HepG2 (cell line): ENCODE data around the gene KANSL3. TPM values are rescaled to one million over a fixed set of nuclear protein-coding genes. Genes with fewer than 3 reads are reported as not detected.

Experiments used
- GATA4 ChIP-seq: sonication (generic); IDR thresholded peaks from 2 replicates; pipeline ENCODE4 v1.6.1; 2016; ENCODE audit warnings: antibody characterized with exemption, low read depth, borderline replicate concordance
- HINFP ChIP-seq: sonication (generic); formaldehyde crosslinking; IDR thresholded peaks from 2 replicates; pipeline ENCODE4 v1.4.0; 2020; ENCODE audit warnings: low read depth, mild to moderate bottlenecking, missing genetic modification reagents
- KLF16 ChIP-seq, 2 experiments: sonication (generic) in 1 of 2; formaldehyde crosslinking in 1 of 2; IDR thresholded peaks; 2 replicates each; pipeline versions ENCODE4 v1.6.1 to v1.8.0; 2016 to 2023; ENCODE audit warnings: missing genetic modification reagents in 2 of 2, missing compliant biosample characterization in 1 of 2
- KMT2A ChIP-seq: sonication (generic); formaldehyde crosslinking; IDR thresholded peaks from 2 replicates; pipeline ENCODE4 v1.4.0; 2020; ENCODE audit warnings: missing genetic modification reagents
- MZF1 ChIP-seq: sonication (generic); formaldehyde crosslinking; IDR thresholded peaks from 2 replicates; pipeline ENCODE4 v1.8.1; 2023; ENCODE audit warnings: mild to moderate bottlenecking, missing genetic modification reagents, borderline replicate concordance
- RARA ChIP-seq: IDR thresholded peaks from 2 replicates; pipeline ENCODE4 v1.6.1; 2016; ENCODE audit warnings: missing genetic modification reagents, missing compliant biosample characterization
- TRAFD1 ChIP-seq: sonication (generic); formaldehyde crosslinking; IDR thresholded peaks from 2 replicates; pipeline ENCODE4 v1.5.1; 2020; ENCODE audit warnings: missing genetic modification reagents, mild to moderate bottlenecking, borderline replicate concordance
- ZNF569 ChIP-seq: sonication (generic); formaldehyde crosslinking; IDR thresholded peaks from 2 replicates; pipeline ENCODE4 v1.5.0; 2020; ENCODE audit warnings: mild to moderate bottlenecking, missing genetic modification reagents, moderate library complexity, borderline replicate concordance
- ZNF678 ChIP-seq: sonication (generic); formaldehyde crosslinking; IDR thresholded peaks from 2 replicates; pipeline ENCODE4 v1.4.0; 2020; ENCODE audit warnings: mild to moderate bottlenecking, missing genetic modification reagents
- ZNF790 ChIP-seq: sonication (generic); formaldehyde crosslinking; IDR thresholded peaks from 2 replicates; pipeline ENCODE4 v1.8.0; 2022; ENCODE audit warnings: missing genetic modification reagents, mild to moderate bottlenecking, borderline replicate concordance
- polyA plus RNA-seq, 8 experiments: library from polyadenylated mRNA; depleted of rRNA in 3 of 8; stranded (reverse) in 7 of 8; unstranded in 1 of 8; fragments of >200 nt; fragmentation: Illumina TruSeq in 4 of 8; extraction: Trizol in 4 of 8; gene quantifications; 2 replicates each; pipeline versions ENCODE4 v1.2.1 to v1.2.3, GENCODE V29; 2011 to 2016; ENCODE audit warnings: low read depth in 4 of 8, missing spikeins in 1 of 8, mixed read lengths in 1 of 8; ENCODE audit not compliant: insufficient read depth in 1 of 8
- total RNA-seq, 5 experiments: library from RNA; depleted of rRNA; stranded (reverse); fragments of >200 nt; fragmentation: Illumina TruSeq; extraction: Trizol; gene quantifications; 2 replicates each; pipeline ENCODE4 v1.2.3, GENCODE V29; 2016; ENCODE audit warnings: low read depth in 1 of 5
- TF ChIP-seq, protein P1 (sequence below): sonication (generic); formaldehyde crosslinking; conservative IDR thresholded peaks from 2 replicates; pipeline ENCODE4 v1.4.0; 2020; ENCODE audit warnings: missing genetic modification reagents
- TF ChIP-seq, protein P2 (sequence below): IDR thresholded peaks from 2 replicates; pipeline ENCODE4 v1.6.1; 2012; ENCODE audit warnings: inconsistent platforms

KANSL3 gene
- total and polyA plus RNA-seq, 2 of the 13 experiments (the other 11 are each of a cell fraction or from before 2014, with no cell fraction given), result 20.8 to 37.3 TPM

- TF ChIP-seq TRAFD1 (CRISPR knock-in tag) (no peak), HINFP (CRISPR knock-in tag) (peak; percentile 61; the same call in 1 of the 2 replicates), ZNF569 (no peak), RARA (peak; percentile 97), MZF1 (CRISPR knock-in tag) (no peak), KMT2A (CRISPR knock-in tag) (peak; percentile 72; the same call in 1 of the 2 replicates), ZNF790 (CRISPR knock-in tag) (no peak), ZNF678 (CRISPR knock-in tag) (0 out of 2 replicates have a peak, but pooled peaks have one; percentile 24), KLF16 (CRISPR knock-in tag; IDR thresholded peaks at IDR 0.05) (peak in 1 of 2 experiments; percentile 89; a peak in 2 of 4 replicates), GATA4 (no peak)
- TF ChIP-seq, protein P1, sequence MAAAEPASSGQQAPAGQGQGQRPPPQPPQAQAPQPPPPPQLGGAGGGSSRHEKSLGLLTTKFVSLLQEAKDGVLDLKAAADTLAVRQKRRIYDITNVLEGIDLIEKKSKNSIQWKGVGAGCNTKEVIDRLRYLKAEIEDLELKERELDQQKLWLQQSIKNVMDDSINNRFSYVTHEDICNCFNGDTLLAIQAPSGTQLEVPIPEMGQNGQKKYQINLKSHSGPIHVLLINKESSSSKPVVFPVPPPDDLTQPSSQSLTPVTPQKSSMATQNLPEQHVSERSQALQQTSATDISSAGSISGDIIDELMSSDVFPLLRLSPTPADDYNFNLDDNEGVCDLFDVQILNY (CRISPR knock-in tag), result peak; percentile 88
- TF ChIP-seq, protein P2, sequence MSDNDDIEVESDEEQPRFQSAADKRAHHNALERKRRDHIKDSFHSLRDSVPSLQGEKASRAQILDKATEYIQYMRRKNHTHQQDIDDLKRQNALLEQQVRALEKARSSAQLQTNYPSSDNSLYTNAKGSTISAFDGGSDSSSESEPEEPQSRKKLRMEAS, result peak; percentile 94
Observed at GRCh38 chr2:96556441-96557330, 81.4 kb downstream of the KANSL3 start (continued).
